Neural progenitor cell (in vitro differentiated cells): Measurements from ENCODE around the gene MEIS1. TPM values are rescaled to one million over a fixed set of nuclear protein-coding genes. Genes with fewer than 3 reads are reported as not detected.
A peak's percentile ranks its signal among the peaks of the same experiment; 100 is the strongest.

ENCODE experiments used
- DNase-seq: peaks from one replicate; pipeline ENCODE4 v3.0.0-alpha.2; 2016; ENCODE audit warnings: low spot score
- H2AFZ ChIP-seq: fragments of 200-600 bp; sonication (generic); replicated peaks from 2 replicates; pipeline ENCODE4 v1.6.1; 2016; ENCODE audit warnings: antibody characterized with exemption
- H3F3A ChIP-seq: fragments of 200-600 bp; sonication (generic); 2 replicates; pipeline ENCODE4 v1.6.1; 2016; ENCODE audit warnings: antibody characterized with exemption, low read depth
- H3K27ac ChIP-seq: fragments of 200-600 bp; sonication (generic); 2 replicates; pipeline ENCODE4 v1.5.1; 2016; ENCODE audit warnings: mild to moderate bottlenecking
- H3K27me3 ChIP-seq: fragments of 200-600 bp; sonication (generic); 2 replicates; pipeline ENCODE4 v1.6.1; 2016; ENCODE audit warnings: mild to moderate bottlenecking, moderate library complexity
- H3K36me3 ChIP-seq: fragments of 200-600 bp; sonication (generic); 2 replicates; pipeline ENCODE4 v1.5.1; 2016
- H3K4me1 ChIP-seq: fragments of 200-600 bp; sonication (generic); 2 replicates; pipeline ENCODE4 v1.6.1; 2016; ENCODE audit warnings: mixed run types
- H3K4me2 ChIP-seq: fragments of 200-600 bp; sonication (generic); 2 replicates; pipeline ENCODE4 v1.6.1; 2016
- H3K4me3 ChIP-seq: fragments of 200-600 bp; sonication (generic); 2 replicates; pipeline ENCODE4 v1.5.1; 2016
- H3K79me2 ChIP-seq: fragments of 200-600 bp; sonication (generic); 2 replicates; pipeline ENCODE4 v1.6.1; 2016; ENCODE audit warnings: low read depth
- H3K9ac ChIP-seq: fragments of 200-600 bp; sonication (generic); 2 replicates; pipeline ENCODE4 v1.6.1; 2016
- H3K9me3 ChIP-seq: fragments of 200-600 bp; sonication (generic); 2 replicates; pipeline ENCODE4 v1.5.1; 2016; ENCODE audit warnings: low read depth
- H4K20me1 ChIP-seq: fragments of 200-600 bp; sonication (generic); 2 replicates; pipeline ENCODE4 v1.6.1; 2016; ENCODE audit warnings: low read depth
- H3K27ac Mint-ChIP-seq: 3 replicates; pipeline ENCODE4 v1.8.0; 2021; ENCODE audit warnings: mixed read lengths
- H3K27me3 Mint-ChIP-seq: 2 replicates; pipeline ENCODE4 v1.8.0; 2022; ENCODE audit warnings: low read depth, mild to moderate bottlenecking, inconsistent platforms, moderate library complexity, mixed read lengths; ENCODE audit not compliant: insufficient read depth
- H3K36me3 Mint-ChIP-seq: 3 replicates; pipeline ENCODE4 v1.8.0; 2021; ENCODE audit warnings: mixed read lengths
- H3K4me1 Mint-ChIP-seq: 3 replicates; pipeline ENCODE4 v1.8.0; 2021; ENCODE audit warnings: mixed read lengths
- H3K4me3 Mint-ChIP-seq: 3 replicates; pipeline ENCODE4 v1.8.0; 2021; ENCODE audit warnings: mild to moderate bottlenecking, moderate library complexity, mixed read lengths
- H3K9me3 Mint-ChIP-seq: 3 replicates; pipeline ENCODE4 v1.8.0; 2020; ENCODE audit warnings: mixed read lengths
- EZH2 ChIP-seq: fragments of 200-600 bp; sonication (generic); IDR thresholded peaks from 2 replicates; pipeline ENCODE4 v1.6.1; 2017; ENCODE audit warnings: antibody characterized with exemption, mild to moderate bottlenecking, moderate library complexity
- EZH2phosphoT487 ChIP-seq: fragments of 200-600 bp; sonication (generic); IDR thresholded peaks from 2 replicates; pipeline ENCODE4 v1.6.1; 2017; ENCODE audit warnings: antibody characterized with exemption
- total RNA-seq: library from RNA; depleted of rRNA; stranded (reverse); fragments of >200 nt; gene quantifications from 2 replicates; pipeline ENCODE4 v1.2.3, GENCODE V29; 2015; ENCODE audit warnings: low replicate concordance
- TF ChIP-seq, protein P1 (sequence below): fragments of 200-600 bp; sonication (generic); IDR thresholded peaks from 2 replicates; pipeline ENCODE4 v1.5.1; 2017; ENCODE audit warnings: antibody characterized with exemption, mild to moderate bottlenecking

The MEIS1 gene
- total RNA-seq, 1 donor from 2014 or later, result 14.7 TPM

DNA sequence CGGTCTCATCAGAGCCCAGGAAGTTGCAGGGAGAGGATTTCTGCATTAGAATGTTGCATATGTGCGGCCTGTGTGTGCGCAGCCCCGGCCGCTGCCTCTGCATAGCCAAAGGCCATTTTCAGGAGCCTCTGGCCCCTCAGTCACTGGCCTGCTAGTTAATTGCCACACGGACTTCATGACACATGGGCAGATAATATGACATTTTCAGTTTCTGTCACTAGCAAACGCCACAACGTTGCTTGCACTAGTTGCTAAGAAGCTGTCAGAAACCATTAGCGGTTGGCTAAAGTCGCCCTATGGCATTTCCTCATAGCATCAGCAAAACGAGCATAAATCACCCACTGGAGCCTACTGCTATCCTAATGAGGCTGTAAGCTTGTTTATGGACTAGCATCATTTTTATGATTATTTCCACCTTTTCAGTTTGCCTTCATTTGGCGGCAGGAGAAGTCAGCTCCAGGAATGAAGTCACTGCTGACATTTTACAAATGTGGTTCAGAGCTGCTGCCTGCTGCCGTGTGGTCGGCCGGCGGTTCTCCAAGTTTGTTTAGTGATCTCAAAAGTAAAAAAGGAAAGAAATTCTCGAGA lies 73.7 kb downstream of the MEIS1 start:
- no peaks in the 10 kb centered on the region for H3K36me3 Mint-ChIP-seq
- peak; percentile 27 for DNase-seq
- peak overlapping the region; percentile 84 for H3K27ac Mint-ChIP-seq
- H3K9me3 Mint-ChIP-seq, result no peaks in the 10 kb centered on the region
- H2AFZ ChIP-seq, result no peak overlapping the region
- H3K27me3 Mint-ChIP-seq, result no peaks in the 10 kb centered on the region
- TF ChIP-seq EZH2 (no peak), EZH2phosphoT487 (no peak)
- TF ChIP-seq, protein P1, sequence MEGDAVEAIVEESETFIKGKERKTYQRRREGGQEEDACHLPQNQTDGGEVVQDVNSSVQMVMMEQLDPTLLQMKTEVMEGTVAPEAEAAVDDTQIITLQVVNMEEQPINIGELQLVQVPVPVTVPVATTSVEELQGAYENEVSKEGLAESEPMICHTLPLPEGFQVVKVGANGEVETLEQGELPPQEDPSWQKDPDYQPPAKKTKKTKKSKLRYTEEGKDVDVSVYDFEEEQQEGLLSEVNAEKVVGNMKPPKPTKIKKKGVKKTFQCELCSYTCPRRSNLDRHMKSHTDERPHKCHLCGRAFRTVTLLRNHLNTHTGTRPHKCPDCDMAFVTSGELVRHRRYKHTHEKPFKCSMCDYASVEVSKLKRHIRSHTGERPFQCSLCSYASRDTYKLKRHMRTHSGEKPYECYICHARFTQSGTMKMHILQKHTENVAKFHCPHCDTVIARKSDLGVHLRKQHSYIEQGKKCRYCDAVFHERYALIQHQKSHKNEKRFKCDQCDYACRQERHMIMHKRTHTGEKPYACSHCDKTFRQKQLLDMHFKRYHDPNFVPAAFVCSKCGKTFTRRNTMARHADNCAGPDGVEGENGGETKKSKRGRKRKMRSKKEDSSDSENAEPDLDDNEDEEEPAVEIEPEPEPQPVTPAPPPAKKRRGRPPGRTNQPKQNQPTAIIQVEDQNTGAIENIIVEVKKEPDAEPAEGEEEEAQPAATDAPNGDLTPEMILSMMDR, result no peak
- H3K4me2 ChIP-seq, result peak overlapping the region; percentile 60
- H3F3A ChIP-seq, result peaks cover 22% of the 10 kb centered on the region
- H3K4me3 Mint-ChIP-seq, result peak overlapping the region; percentile 61
- H3K9me3 ChIP-seq, result no peaks in the 10 kb centered on the region
- H3K36me3 ChIP-seq, result no peaks in the 10 kb centered on the region
- H3K9ac ChIP-seq, result no peak overlapping the region
- H3K79me2 ChIP-seq, result no peaks in the 10 kb centered on the region
- no peak overlapping the region for H3K27ac ChIP-seq
- H3K27me3 ChIP-seq, result peaks cover 34% of the 10 kb centered on the region
- no peak overlapping the region for H3K4me3 ChIP-seq
- H3K4me1 ChIP-seq, result peaks cover 45% of the 10 kb centered on the region
- peaks cover 22% of the 10 kb centered on the region for H4K20me1 ChIP-seq
- peaks cover 77% of the 10 kb centered on the region for H3K4me1 Mint-ChIP-seq

DNA sequence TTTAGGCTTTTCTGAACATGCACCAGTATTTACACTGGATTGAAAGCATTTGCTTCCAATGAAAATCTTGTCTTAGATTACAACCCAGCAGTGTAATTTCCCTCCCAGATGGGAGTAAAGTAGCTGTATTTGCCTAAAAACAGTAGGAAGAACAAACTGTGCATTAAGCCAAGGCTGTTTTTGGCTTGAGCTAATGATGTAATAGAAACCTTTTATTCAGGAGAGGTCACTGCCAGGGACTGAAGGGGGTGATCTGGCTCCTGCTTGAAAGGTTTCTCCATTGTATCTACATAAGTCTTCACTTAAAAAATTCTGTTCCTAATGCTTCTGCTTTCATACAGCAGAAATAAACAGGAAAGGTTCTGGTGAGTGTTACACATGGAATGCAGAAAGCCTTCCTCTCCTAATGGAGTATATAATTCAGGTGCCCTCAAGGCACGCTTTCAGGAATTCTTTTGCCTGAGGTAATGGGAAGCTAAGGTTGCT lies 74.4 kb downstream of the MEIS1 start:
- no peaks in the 10 kb centered on the region for H3K27me3 Mint-ChIP-seq
- TF ChIP-seq EZH2phosphoT487 (no peak), EZH2 (no peak)
- TF ChIP-seq, protein P1, result no peak
- Histone ChIP-seq H3K4me1 (peaks cover 45% of the 10 kb centered on the region), H3F3A (peaks cover 22% of the 10 kb centered on the region), H3K9me3 (no peaks in the 10 kb centered on the region), H4K20me1 (peaks cover 22% of the 10 kb centered on the region), H3K4me3 (no peak overlapping the region), H3K79me2 (no peaks in the 10 kb centered on the region), H3K9ac (no peak overlapping the region), H3K4me2 (peak overlapping the region; percentile 14), H2AFZ (no peak overlapping the region), H3K36me3 (no peaks in the 10 kb centered on the region), H3K27me3 (peaks cover 34% of the 10 kb centered on the region), H3K27ac (no peak overlapping the region)
- peaks cover 78% of the 10 kb centered on the region for H3K4me1 Mint-ChIP-seq
- no peak for DNase-seq
- no peaks in the 10 kb centered on the region for H3K9me3 Mint-ChIP-seq
- H3K4me3 Mint-ChIP-seq, result peak overlapping the region; percentile 28
- H3K27ac Mint-ChIP-seq, result peak overlapping the region; percentile 93
- peaks cover under 1% of the 10 kb centered on the region for H3K36me3 Mint-ChIP-seq

- no peak overlapping the region for H3K27ac ChIP-seq
- Mint-ChIP-seq H3K27me3 (peaks cover 2% of the 10 kb centered on the region), H3K27ac (no peak overlapping the region), H3K9me3 (no peaks in the 10 kb centered on the region), H3K4me3 (no peak overlapping the region), H3K36me3 (peaks cover 7% of the 10 kb centered on the region), H3K4me1 (peaks cover 67% of the 10 kb centered on the region)
- H3K4me2 ChIP-seq, result no peak overlapping the region
- H2AFZ ChIP-seq, result no peak overlapping the region
- H3K79me2 ChIP-seq, result no peaks in the 10 kb centered on the region
- peaks cover 17% of the 10 kb centered on the region for H3F3A ChIP-seq
- H4K20me1 ChIP-seq, result peaks cover 16% of the 10 kb centered on the region
- H3K27me3 ChIP-seq, result peaks cover 20% of the 10 kb centered on the region
- DNase-seq, result no peak
- no peak overlapping the region for H3K9ac ChIP-seq
- H3K4me3 ChIP-seq, result no peak overlapping the region
- no peak for TF ChIP-seq EZH2
- TF ChIP-seq EZH2phosphoT487, result no peak
- TF ChIP-seq, protein P1, result no peak
- peaks cover 34% of the 10 kb centered on the region for H3K4me1 ChIP-seq
- H3K9me3 ChIP-seq, result no peaks in the 10 kb centered on the region
- H3K36me3 ChIP-seq, result no peaks in the 10 kb centered on the region
These were observed 77.7 kb downstream of the MEIS1 start for GRCh38 chr2:66512626-66513025.
